H1 (cell line): ENCODE data around the gene ZNF831. TPM values are rescaled to one million over a fixed set of nuclear protein-coding genes. Genes with fewer than 3 reads are reported as not detected.

Experiments
- CTCF ChIA-PET: fragments of 300-600 bp; sonication (Branson Sonifier 250); formaldehyde crosslinking; loops from one replicate; lab custom pipeline; 2021; ENCODE audit not compliant: partially characterized antibody; lab: Charles Lee
- POLR2A ChIA-PET: fragments of 300-600 bp; sonication (Branson Sonifier 250); formaldehyde crosslinking; loops from one replicate; lab custom pipeline; 2021; ENCODE audit warnings: inconsistent platforms; ENCODE audit not compliant: partially characterized antibody; lab: Charles Lee
- DNase-seq, 2 experiments: peaks; one replicate each; pipeline versions ENCODE4 v3.0.0 to v3.0.0-alpha.2; 2010 to 2022; ENCODE audit warnings: low spot score in 2 of 2, low read depth in 1 of 2, mixed read lengths in 1 of 2
- FAIRE-seq: peaks from 2 replicates; lab custom pipeline; 2011; peaks lifted over from hg19 to GRCh38; lab: Jason Lieb, UNC
- H2AFZ ChIP-seq: 2 replicates; pipeline ENCODE4 v1.8.1; 2012; ENCODE audit warnings: low read length, inconsistent platforms
- H2AK5ac ChIP-seq: 2 replicates; pipeline ENCODE4 v1.6.1; 2013; ENCODE audit warnings: low read depth, low read length
- H2BK120ac ChIP-seq: replicated peaks from 2 replicates; pipeline ENCODE3; 2013; ENCODE audit warnings: low read depth, low read length, inconsistent platforms
- H2BK12ac ChIP-seq: 2 replicates; pipeline ENCODE4 v1.6.1; 2013; ENCODE audit warnings: low read depth, low read length
- H2BK15ac ChIP-seq: 2 replicates; pipeline ENCODE4 v1.6.1; 2013; ENCODE audit warnings: low read length
- H2BK20ac ChIP-seq: 2 replicates; pipeline ENCODE4 v1.6.1; 2013; ENCODE audit warnings: low read length
- H2BK5ac ChIP-seq: 2 replicates; pipeline ENCODE4 v1.6.1; 2013; ENCODE audit warnings: low read depth, low read length
- H3K14ac ChIP-seq: 2 replicates; pipeline ENCODE4 v1.6.1; 2013; ENCODE audit warnings: inconsistent platforms; ENCODE audit not compliant: insufficient read length
- H3K18ac ChIP-seq: 2 replicates; pipeline ENCODE4 v1.6.1; 2013; ENCODE audit warnings: low read length; ENCODE audit errors: extremely low read depth
- H3K23ac ChIP-seq: 2 replicates; pipeline ENCODE4 v1.6.1; 2013; ENCODE audit warnings: inconsistent platforms; ENCODE audit not compliant: insufficient read length
- H3K23me2 ChIP-seq: 2 replicates; pipeline ENCODE4 v1.6.1; 2013; ENCODE audit warnings: low read depth, low read length
- H3K27ac ChIP-seq: 2 replicates; pipeline ENCODE4 v1.6.1; 2011; ENCODE audit warnings: low read depth, low read length, inconsistent platforms
- H3K27me3 ChIP-seq, 4 experiments: replicated peaks in 1 of 4; 1 replicate in 1 of 4; 2 replicates in 3 of 4; pipeline versions ENCODE4 v1.6.1 to v1.8.1; 2011 to 2013; ENCODE audit warnings: low read length in 3 of 4, mild to moderate bottlenecking in 3 of 4, inconsistent platforms in 2 of 4, mixed read lengths in 2 of 4, moderate library complexity in 1 of 4; ENCODE audit not compliant: control insufficient read depth in 3 of 4, insufficient read depth in 3 of 4; ENCODE audit errors: extremely low read depth in 1 of 4
- H3K36me3 ChIP-seq, 4 experiments: 2 replicates each; pipeline versions ENCODE4 v1.6.1 to v1.8.1; 2011 to 2013; ENCODE audit warnings: mild to moderate bottlenecking in 4 of 4, low read length in 3 of 4, moderate library complexity in 2 of 4, control low read depth in 1 of 4, inconsistent platforms in 1 of 4; ENCODE audit not compliant: insufficient read depth in 4 of 4, control insufficient read depth in 2 of 4
- H3K4ac ChIP-seq: replicated peaks from 2 replicates; pipeline ENCODE3; 2013; ENCODE audit warnings: low read length, low read depth, mixed read lengths, inconsistent platforms; ENCODE audit not compliant: insufficient read length
- H3K4me1 ChIP-seq, 4 experiments: replicated peaks in 1 of 4; 1 replicate in 1 of 4; 2 replicates in 3 of 4; pipeline versions ENCODE4 v1.6.1 to v1.8.1; 2011 to 2013; ENCODE audit warnings: low read length in 3 of 4, inconsistent platforms in 2 of 4, mixed read lengths in 1 of 4; ENCODE audit not compliant: insufficient read depth in 4 of 4, control insufficient read depth in 3 of 4
- H3K4me2 ChIP-seq, 2 experiments: 2 replicates each; pipeline versions ENCODE4 v1.6.1 to v1.8.1; 2011 to 2013; ENCODE audit warnings: low read depth in 2 of 2, low read length in 2 of 2, control low read depth in 1 of 2, inconsistent platforms in 1 of 2, mild to moderate bottlenecking in 1 of 2; ENCODE audit not compliant: insufficient read depth in 1 of 2
- H3K4me3 ChIP-seq, 4 experiments: fragments of 200-600, 300-600 bp in 1 of 4; sonication (generic), shearing (Covaris generic), sonication (Bioruptor Twin) in 1 of 4; 2 replicates each; pipeline versions ENCODE4 v1.5.1 to v1.8.1; 2011 to 2016; ENCODE audit warnings: low read length in 4 of 4, low read depth in 3 of 4, control low read depth in 2 of 4, inconsistent platforms in 2 of 4, mild to moderate bottlenecking in 2 of 4, mixed read lengths in 1 of 4, moderate library complexity in 1 of 4; ENCODE audit not compliant: insufficient read depth in 2 of 4; ENCODE audit errors: extremely low read depth in 1 of 4
- H3K56ac ChIP-seq: replicated peaks from 2 replicates; pipeline ENCODE3; 2013; ENCODE audit warnings: low read depth, mild to moderate bottlenecking, mixed read lengths, low read length, inconsistent platforms; ENCODE audit not compliant: insufficient read length
- H3K79me1 ChIP-seq: 2 replicates; pipeline ENCODE4 v1.6.1; 2013; ENCODE audit warnings: low read depth, low read length, control low read depth
- H3K79me2 ChIP-seq, 2 experiments: 2 replicates each; pipeline versions ENCODE4 v1.6.1 to v1.8.1; 2012 to 2013; ENCODE audit warnings: low read length in 2 of 2, mild to moderate bottlenecking in 2 of 2, inconsistent platforms in 1 of 2; ENCODE audit not compliant: insufficient read depth in 2 of 2, control insufficient read depth in 1 of 2
- H3K9ac ChIP-seq, 4 experiments: replicated peaks in 1 of 4; 1 replicate in 1 of 4; 2 replicates in 3 of 4; pipeline versions ENCODE4 v1.6.1 to v1.8.1; 2011 to 2013; ENCODE audit warnings: low read depth in 3 of 4, low read length in 3 of 4, control low read depth in 2 of 4, mild to moderate bottlenecking in 2 of 4, moderate library complexity in 2 of 4, inconsistent platforms in 1 of 4; ENCODE audit errors: extremely low read depth in 1 of 4
- H3K9me3 ChIP-seq, 2 experiments: 2 replicates each; pipeline versions ENCODE4 v1.6.1 to v1.8.1; 2012 to 2013; ENCODE audit warnings: mild to moderate bottlenecking in 2 of 2, moderate library complexity in 2 of 2, control low read depth in 1 of 2, inconsistent platforms in 1 of 2, low read depth in 1 of 2, low read length in 1 of 2, mixed read lengths in 1 of 2; ENCODE audit not compliant: insufficient read depth in 2 of 2
- H4K20me1 ChIP-seq, 2 experiments: replicated peaks in 1 of 2; 2 replicates each; pipeline versions ENCODE3 to v1.8.1; 2011 to 2013; ENCODE audit warnings: inconsistent platforms in 2 of 2, low read length in 2 of 2, mild to moderate bottlenecking in 1 of 2; ENCODE audit not compliant: insufficient read depth in 2 of 2, control insufficient read depth in 1 of 2
- H4K5ac ChIP-seq: 2 replicates; pipeline ENCODE4 v1.6.1; 2013; ENCODE audit warnings: low read length, low read depth, mixed read lengths, inconsistent platforms; ENCODE audit not compliant: insufficient read length
- H4K8ac ChIP-seq: 2 replicates; pipeline ENCODE4 v1.8.0; 2013; ENCODE audit warnings: mild to moderate bottlenecking, moderate library complexity, low read length, inconsistent platforms; ENCODE audit not compliant: insufficient read depth; ENCODE audit errors: extremely low read depth
- H4K91ac ChIP-seq: replicated peaks from 2 replicates; pipeline ENCODE3; 2013; ENCODE audit warnings: low read length, mixed read lengths, inconsistent platforms; ENCODE audit not compliant: insufficient read length
- ASH2L ChIP-seq: fragments of 200-600, 300-600 bp; sonication (generic); IDR thresholded peaks from one replicate; pipeline ENCODE4 v1.7.1; 2017; ENCODE audit warnings: low read length
- ATF2 ChIP-seq: IDR thresholded peaks from 2 replicates; pipeline ENCODE4 v1.6.1; 2012; ENCODE audit warnings: low read length, inconsistent platforms
- BACH1 ChIP-seq: IDR thresholded peaks from 2 replicates; pipeline ENCODE4 v1.6.1; 2012; ENCODE audit warnings: low read length, improper control_type of control experiment
- BCL11A ChIP-seq, 2 experiments: IDR thresholded peaks; one replicate each; pipeline ENCODE4 v1.6.1; 2011; ENCODE audit warnings: low read depth in 2 of 2, low read length in 2 of 2, mild to moderate bottlenecking in 2 of 2
- E2F6 ChIP-seq: IDR thresholded peaks from 2 replicates; pipeline ENCODE4 v1.6.1; 2012; ENCODE audit warnings: inconsistent platforms
- RNF2 ChIP-seq: fragments of 200-900, 300-1000 bp; sonication (generic); IDR thresholded peaks from 2 replicates; pipeline ENCODE4 v1.7.1; 2016; ENCODE audit warnings: borderline replicate concordance, low read depth, mild to moderate bottlenecking, antibody characterized with exemption, low read length; ENCODE audit not compliant: poor library complexity, severe bottlenecking; ENCODE audit errors: missing control alignments
- WGBS, 2 experiments: shearing (Covaris generic) in 1 of 2; methylation state at CpG; one replicate each; pipeline versions ENCODE4 v1.1.6 to v1.1.7; 2013 to 2015; ENCODE audit warnings: low lambda C conversion rate in 2 of 2, mixed read lengths in 2 of 2, inconsistent platforms in 1 of 2, low coverage in 1 of 2, missing lambda C conversion rate in 1 of 2; ENCODE audit not compliant: insufficient replicate concordance in 2 of 2, insufficient coverage in 1 of 2, insufficient read length in 1 of 2; ENCODE audit errors: extremely low coverage in 1 of 2, missing lambda C conversion rate in 1 of 2; 5-methylcytosine and 5-hydroxymethylcytosine counted together
- polyA plus RNA-seq, 7 experiments: library from polyadenylated mRNA; depleted of rRNA in 3 of 7; stranded (reverse) in 5 of 7; unstranded in 2 of 7; fragments of >200 nt in 5 of 7; fragments of 200-250 nt in 2 of 7; gene quantifications; 1 replicate in 5 of 7; 2 replicates in 1 of 7; 4 replicates in 1 of 7; pipeline versions ENCODE4 v1.2.1 to v1.2.3, GENCODE V29; 2011 to 2013; ENCODE audit warnings: missing spikeins in 2 of 7, mixed read lengths in 2 of 7
- total RNA-seq: library from RNA; stranded (reverse); fragmentation: NEBNext Ultra II Directional; extraction: Animal tissue kit (Norgen Biotek cat#: 25700); gene quantifications from 2 replicates; pipeline ENCODE4 v1.2.1, GENCODE V29; 2021

The ZNF831 gene
- total and polyA plus RNA-seq, 2 of the 8 experiments (the other 6 are each of a cell fraction or from before 2014, with no cell fraction given) = not detected

- Histone ChIP-seq H2BK5ac (no peak overlapping the region), H3K9me3 (no peaks in the 10 kb centered on the region), H4K8ac (no peak overlapping the region), H3K36me3 (no peaks in the 10 kb centered on the region), H3K4me3 (no peak overlapping the region), H3K79me2 (no peaks in the 10 kb centered on the region), H3K18ac (no peak overlapping the region), H3K9ac (no peak overlapping the region), H3K4ac (no peak overlapping the region), H2BK20ac (no peak overlapping the region), H2BK120ac (no peak overlapping the region), H4K5ac (no peak overlapping the region), H4K91ac (no peak overlapping the region), H2BK12ac (no peak overlapping the region), H2AK5ac (no peak overlapping the region), H3K23ac (no peak overlapping the region), H3K27ac (no peak overlapping the region), H3K23me2 (no peaks in the 10 kb centered on the region), H3K4me1 (peaks cover 2 to 6% (median 4%) of the 10 kb centered on the region in 4 experiments; a peak in 6 of 7 replicates), H4K20me1 (no peaks in the 10 kb centered on the region), H3K27me3 (no peaks in the 10 kb centered on the region), H3K56ac (no peak overlapping the region), H2BK15ac (no peak overlapping the region), H2AFZ (peak overlapping the region; percentile 10; the same call in 1 of the 2 replicates), H3K14ac (no peak overlapping the region), H3K4me2 (no peak overlapping the region), H3K79me1 (no peaks in the 10 kb centered on the region)
- DNase-seq (no peak), FAIRE-seq (no peak)
- TF ChIP-seq E2F6 (no peak), BCL11A (IDR thresholded peaks at IDR 0.05; ENCODE audit: low read depth in 2 of 2, low read length in 2 of 2) (no peak), BACH1 (no peak), RNF2 (no peak), ASH2L (no peak), ATF2 (no peak)
- POLR2A ChIA-PET = no interaction called here
- CTCF ChIA-PET = interaction anchor here (0.6 to 3.4 kb wide), 8 partner anchors 15 to 678 kb away, joined by 3 to 20 read pairs (median 4); no protein-coding TSS in a partner anchor
- WGBS, 2 experiments = 90% methylated on average over 6 of the region's 6 CpGs; no CpG with 5 or more reads in 1 of the 2 experiments
Observed at GRCh38 chr20:59158673-59159072, 4.9 kb upstream of the ZNF831 start.
